ENCODE results near the gene DUSP10. TPM values are rescaled to one million over a fixed set of nuclear protein-coding genes. Genes with fewer than 3 reads are reported as not detected.

DUSP10 gene
- total RNA-seq, 6 experiments from 2014 or later = 30.5 to 48.9 (median 43.8) TPM

DNA sequence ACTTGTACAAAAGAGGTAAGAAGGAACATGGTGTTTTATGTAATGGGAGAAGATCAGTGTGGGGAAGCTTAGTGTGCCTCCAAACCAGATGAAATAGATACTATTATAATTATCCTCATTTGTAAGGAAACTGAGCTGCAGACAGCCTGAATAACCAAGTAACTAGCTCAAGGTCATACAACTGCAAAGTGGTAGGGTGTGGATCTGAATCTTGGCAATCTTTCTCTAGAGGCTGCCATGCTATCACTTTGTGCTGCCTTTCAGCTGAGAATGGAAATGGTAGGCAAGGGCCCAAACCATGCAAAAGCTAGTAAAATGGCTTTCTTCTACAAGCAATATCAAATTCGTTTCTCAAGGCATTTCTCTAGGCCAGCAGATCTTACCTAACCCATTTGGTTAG lies 51.0 kb downstream of the DUSP10 start:
- no peaks in the 10 kb centered on the region for H3K27me3 Mint-ChIP-seq (ENCODE audit: insufficient read depth)
- H3K27ac Mint-ChIP-seq = no peak overlapping the region
- no peak for DNase-seq
- no peak overlapping the region for H3K4me3 Mint-ChIP-seq
- H3K4me1 Mint-ChIP-seq (ENCODE audit: low read depth) = peaks cover 26% of the 10 kb centered on the region
- TF ChIP-seq CTCF (IDR thresholded peaks at IDR 0.05) = no peak
- H3K9me3 Mint-ChIP-seq = peaks cover 8% of the 10 kb centered on the region
- H3K36me3 Mint-ChIP-seq (ENCODE audit: low read depth) = peaks cover 6% of the 10 kb centered on the region

DNA sequence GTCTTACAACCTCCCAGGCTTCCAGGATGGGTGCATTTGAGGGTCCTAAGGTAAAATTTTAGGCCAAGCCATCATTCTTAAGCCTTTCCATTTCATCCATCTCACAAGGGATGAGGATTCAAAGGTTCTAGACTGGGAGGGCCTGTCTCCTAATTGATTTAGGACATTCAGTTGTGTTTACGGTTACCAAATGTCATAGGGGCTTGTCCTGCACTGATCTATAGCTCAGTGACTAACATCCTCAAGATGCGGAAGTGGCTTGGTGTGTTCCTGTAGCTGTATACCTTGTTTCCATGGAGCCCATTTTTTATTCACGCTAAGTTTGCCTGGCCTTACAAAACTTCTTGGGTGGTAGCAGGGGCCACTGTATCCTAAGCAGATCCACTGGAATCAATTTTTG lies 52.8 kb downstream of the DUSP10 start:
- H3K36me3 Mint-ChIP-seq (ENCODE audit: low read depth) = peaks cover 6% of the 10 kb centered on the region
- H3K4me3 Mint-ChIP-seq = no peak overlapping the region
- H3K27ac Mint-ChIP-seq = no peak overlapping the region
- peaks cover 11% of the 10 kb centered on the region for H3K4me1 Mint-ChIP-seq (ENCODE audit: low read depth)
- H3K27me3 Mint-ChIP-seq (ENCODE audit: insufficient read depth) = no peaks in the 10 kb centered on the region
- DNase-seq = no peak
- no peak for TF ChIP-seq CTCF (IDR thresholded peaks at IDR 0.05)
- peaks cover 8% of the 10 kb centered on the region for H3K9me3 Mint-ChIP-seq

GRCh38 chr1:221688488-221688843 lies 53.4 kb downstream of the DUSP10 start:
- TF ChIP-seq CTCF (IDR thresholded peaks at IDR 0.05) = no peak
- Mint-ChIP-seq H3K9me3 (peaks cover 4% of the 10 kb centered on the region), H3K27me3 (ENCODE audit: insufficient read depth) (no peaks in the 10 kb centered on the region), H3K27ac (no peak overlapping the region), H3K4me1 (ENCODE audit: low read depth) (peaks cover 11% of the 10 kb centered on the region), H3K36me3 (ENCODE audit: low read depth) (peaks cover 2% of the 10 kb centered on the region), H3K4me3 (no peak overlapping the region)
- DNase-seq = no peak

DNA sequence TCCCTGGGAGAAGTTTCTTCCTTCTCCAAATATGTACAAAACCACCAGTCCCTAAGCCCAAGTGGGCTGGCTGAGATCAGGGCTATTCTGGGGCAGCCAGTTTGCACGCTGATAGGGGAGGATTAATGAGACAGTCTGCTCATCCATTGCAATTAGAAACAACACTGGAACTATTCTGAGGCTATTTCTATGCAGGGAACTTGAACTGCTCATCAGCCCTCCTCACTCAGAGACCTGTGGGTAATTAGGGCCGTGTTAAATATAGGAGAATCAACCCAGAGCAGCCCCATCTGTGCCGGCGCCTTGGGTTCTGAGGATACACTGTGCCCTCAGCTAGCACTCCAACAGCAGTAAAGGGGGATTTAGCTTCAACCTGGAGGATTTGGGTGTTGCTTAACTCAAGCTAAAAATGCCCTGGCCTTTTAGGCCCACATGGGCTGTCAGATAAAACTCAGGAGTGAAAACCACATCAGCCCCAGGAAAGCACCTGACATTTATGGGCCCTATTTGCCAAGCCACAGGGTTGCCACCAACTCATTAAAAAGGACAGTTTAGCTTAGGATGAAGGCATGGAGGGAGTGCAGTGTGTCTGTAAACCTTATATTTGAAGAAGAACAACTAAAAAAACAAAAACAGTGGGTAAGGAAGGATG lies 53.9 kb downstream of the DUSP10 start:
- Mint-ChIP-seq H3K36me3 (ENCODE audit: low read depth) (no peaks in the 10 kb centered on the region), H3K27me3 (ENCODE audit: insufficient read depth) (no peaks in the 10 kb centered on the region), H3K4me3 (no peak overlapping the region), H3K4me1 (ENCODE audit: low read depth) (peaks cover 11% of the 10 kb centered on the region), H3K27ac (no peak overlapping the region), H3K9me3 (no peaks in the 10 kb centered on the region)
- DNase-seq = no peak
- no peak for TF ChIP-seq CTCF (IDR thresholded peaks at IDR 0.05)

- H3K27me3 Mint-ChIP-seq (ENCODE audit: insufficient read depth) = no peaks in the 10 kb centered on the region
- DNase-seq = no peak
- H3K4me3 Mint-ChIP-seq = no peak overlapping the region
- peaks cover 4% of the 10 kb centered on the region; the same call in 1 of the 2 replicates for H3K4me1 Mint-ChIP-seq (ENCODE audit: low read depth)
- peaks cover 9% of the 10 kb centered on the region for H3K9me3 Mint-ChIP-seq
- H3K27ac Mint-ChIP-seq = no peak overlapping the region
- peaks cover 9% of the 10 kb centered on the region for H3K36me3 Mint-ChIP-seq (ENCODE audit: low read depth)
- no peak for TF ChIP-seq CTCF (IDR thresholded peaks at IDR 0.05)
These were observed 58.2 kb downstream of the DUSP10 start for GRCh38 chr1:221683681-221684080.
